HG03135 (cell line): ENCODE measurements around the gene RAB43.
"Not testable (repeated sequence)": the region's sequence is repeated elsewhere in the genome, so short reads cannot be mapped to it uniquely, and the experiment has no call there.

Experiments used
- ATAC-seq: cut with Tn5 transposase; IDR thresholded peaks from one replicate; pipeline ENCODE4 v1.9.1; 2021; ENCODE audit warnings: mild to moderate bottlenecking, moderate library complexity; ENCODE audit not compliant: unreplicated experiment

The RAB43 gene

DNA sequence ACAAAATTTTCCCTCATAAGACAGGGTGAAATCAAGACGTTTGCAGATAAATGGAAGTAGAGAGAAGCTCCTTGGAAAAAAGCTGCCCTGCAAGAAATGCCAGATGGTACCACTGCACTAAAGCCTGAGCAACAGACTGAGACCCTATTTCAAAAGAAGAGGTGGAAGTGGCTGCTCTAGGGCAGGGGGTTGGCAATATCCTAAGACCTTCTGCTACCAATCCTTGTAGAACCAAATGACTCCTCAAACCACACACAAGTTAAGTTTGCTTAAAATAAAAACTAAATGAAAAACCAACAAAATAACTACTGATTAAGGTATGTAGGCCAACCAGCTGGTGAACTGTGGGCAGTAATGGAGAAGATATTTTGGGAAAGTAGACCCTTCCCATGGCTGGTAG, 21.3 kb downstream of the RAB43 start:
- ATAC-seq: no peak

DNA sequence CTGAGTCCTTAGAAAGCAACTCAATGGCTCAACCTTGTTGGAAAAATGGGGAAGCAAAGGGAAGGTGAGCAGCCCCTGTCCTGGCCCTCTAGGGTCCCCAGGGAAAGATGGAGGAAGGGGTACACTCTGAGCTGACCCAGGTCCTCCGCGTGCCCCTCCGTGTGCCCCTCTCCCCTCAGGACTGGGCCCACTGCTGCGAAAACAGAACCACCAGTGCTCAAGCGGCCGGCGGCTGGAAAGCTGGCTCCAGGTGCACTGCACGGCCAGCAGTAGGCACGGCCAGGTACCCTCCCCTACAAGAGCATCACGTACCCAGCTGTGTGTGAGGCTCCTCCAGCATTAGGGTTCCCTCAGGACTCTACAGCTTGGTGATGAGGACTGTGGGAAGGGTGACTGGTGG, 26.3 kb downstream of the RAB43 start:
- ATAC-seq: no peak

- ATAC-seq: not testable (repeated sequence)
Measured at GRCh38 chr3:129088312-129088711, 33.3 kb downstream of the RAB43 start.

DNA sequence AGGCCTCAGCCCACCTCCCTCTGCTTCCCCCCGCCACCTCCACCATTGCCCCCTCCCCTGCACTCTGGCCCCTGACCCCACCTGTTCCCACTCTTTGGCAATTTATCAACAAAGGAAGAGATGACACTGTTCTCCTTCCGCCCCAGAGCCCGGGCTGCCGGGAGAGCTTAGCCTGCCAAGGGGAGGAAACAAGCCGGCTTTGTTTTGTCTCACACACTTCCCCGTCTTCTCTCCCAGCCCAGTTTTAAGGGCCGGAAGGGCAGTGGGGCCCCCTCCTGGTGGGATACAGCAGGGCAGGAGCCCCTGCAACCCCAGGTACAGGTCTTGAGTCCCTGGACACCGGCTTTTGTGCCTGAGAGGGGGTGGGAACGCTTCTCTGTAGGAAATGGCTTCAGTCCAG, 33.7 kb downstream of the RAB43 start:
- ATAC-seq: not testable (repeated sequence)

DNA sequence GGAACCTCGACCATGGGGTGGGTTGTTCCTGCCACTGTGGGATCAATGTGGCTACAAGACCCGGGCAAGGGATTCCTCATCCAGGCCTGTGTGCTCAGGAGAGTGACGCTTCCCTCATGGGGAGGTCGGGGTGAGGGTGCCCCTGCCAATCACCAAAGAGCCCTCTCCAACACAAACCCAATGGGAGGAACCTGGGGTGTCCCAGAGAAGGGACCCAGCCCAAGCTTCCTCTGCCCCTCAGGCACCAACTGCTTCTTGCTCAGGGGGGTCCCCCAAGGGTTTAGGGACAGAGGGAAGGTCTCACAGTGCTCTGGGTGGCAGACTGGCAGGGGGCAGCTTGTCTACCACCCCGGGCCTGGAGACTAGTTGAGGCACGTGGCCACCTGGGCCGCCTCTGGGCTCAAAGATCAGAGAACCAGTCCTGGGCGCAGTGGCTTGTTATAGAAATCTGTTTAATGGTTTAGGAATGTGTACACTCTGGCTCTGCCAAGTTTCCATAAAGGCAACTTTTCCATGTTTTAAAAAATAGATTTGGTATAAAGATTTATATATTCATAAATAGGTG, 34.4 kb downstream of the RAB43 start:
- ATAC-seq: no peak

GRCh38 chr3:129085818-129086217, 35.8 kb downstream of the RAB43 start:
- no peak for ATAC-seq

GRCh38 chr3:129085165-129085715, 36.4 kb downstream of the RAB43 start:
- no peak for ATAC-seq

DNA sequence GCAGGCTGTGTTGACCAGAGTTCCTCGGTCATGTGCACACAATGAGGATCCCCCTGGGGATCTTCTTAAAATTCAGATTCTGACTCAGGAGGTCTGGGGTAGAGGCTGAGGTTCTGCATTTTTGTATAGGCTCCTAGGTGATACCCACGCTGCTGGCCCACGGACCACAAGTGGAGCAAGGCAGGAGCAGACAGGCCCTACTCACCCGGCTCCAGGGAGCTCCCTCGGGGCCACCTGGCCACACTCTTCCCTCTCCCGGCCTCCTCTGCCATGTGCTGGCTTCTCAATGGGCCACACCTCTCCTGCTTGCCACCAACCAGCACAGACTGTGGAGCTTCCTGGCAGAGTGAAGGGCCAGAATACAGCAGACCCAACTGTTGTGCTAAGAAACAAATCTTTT, 37.1 kb downstream of the RAB43 start:
- ATAC-seq: no peak

DNA sequence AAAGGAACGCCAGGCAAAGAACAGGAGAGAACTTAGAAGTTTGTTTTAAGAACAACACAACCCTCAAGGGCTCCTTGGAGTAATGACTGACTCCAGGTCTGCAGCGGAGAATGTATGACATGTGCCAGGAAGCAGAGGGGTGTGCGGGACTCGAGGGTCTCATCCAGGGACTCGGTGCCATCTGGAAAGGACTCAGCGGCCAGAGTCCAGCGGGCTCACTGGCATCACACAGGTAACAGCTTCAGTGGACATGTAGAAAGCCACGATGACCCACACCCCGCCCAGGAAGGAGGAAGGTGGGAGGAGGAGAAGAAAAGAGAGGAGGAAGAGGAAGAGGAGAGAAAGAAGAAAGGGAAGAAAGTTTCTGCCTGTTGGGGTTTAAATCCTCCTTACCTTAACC, 39.6 kb downstream of the RAB43 start:
- ATAC-seq: no peak

GRCh38 chr3:129081503-129081902, 40.1 kb downstream of the RAB43 start:
- no peak for ATAC-seq

DNA sequence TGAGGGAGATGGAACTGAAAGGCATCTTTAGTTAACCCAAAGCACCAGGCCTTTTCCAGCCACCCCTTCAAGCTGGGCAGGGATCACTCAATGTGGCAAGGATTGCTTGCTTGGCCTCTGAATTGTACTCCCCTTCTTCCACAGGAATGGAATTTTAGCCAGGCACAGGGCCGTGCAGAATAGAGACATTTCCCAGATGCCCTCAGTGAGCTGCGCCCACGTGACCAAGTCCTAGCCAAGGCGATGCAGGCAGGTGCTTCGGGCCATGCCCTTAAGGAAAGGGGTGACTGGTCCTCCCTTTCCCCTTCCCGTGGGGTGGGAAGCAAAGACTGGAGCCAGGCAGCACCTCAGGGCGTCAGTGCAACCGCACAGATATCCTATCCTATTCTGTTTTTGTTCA, 43.1 kb downstream of the RAB43 start:
- no peak for ATAC-seq

DNA sequence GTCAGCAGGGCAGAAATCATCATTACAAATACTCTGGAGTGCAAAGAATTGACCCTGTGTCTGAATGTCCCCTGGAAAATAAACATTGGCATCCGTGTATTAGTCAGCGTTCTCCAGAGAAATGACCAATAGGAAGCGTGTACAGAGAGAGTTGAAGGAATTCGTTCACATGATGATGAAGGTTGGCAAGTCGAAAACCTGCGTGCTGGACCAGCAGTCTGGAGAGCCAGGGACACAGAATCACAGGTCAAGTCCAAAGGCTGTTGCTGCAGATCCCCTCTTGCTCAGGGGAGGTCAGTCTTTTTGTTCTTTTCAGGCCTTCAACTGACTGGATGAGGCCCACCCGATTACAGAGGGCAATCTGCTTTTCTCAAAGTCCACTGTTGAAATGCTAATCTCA, 44.4 kb downstream of the RAB43 start:
- no peak for ATAC-seq

DNA sequence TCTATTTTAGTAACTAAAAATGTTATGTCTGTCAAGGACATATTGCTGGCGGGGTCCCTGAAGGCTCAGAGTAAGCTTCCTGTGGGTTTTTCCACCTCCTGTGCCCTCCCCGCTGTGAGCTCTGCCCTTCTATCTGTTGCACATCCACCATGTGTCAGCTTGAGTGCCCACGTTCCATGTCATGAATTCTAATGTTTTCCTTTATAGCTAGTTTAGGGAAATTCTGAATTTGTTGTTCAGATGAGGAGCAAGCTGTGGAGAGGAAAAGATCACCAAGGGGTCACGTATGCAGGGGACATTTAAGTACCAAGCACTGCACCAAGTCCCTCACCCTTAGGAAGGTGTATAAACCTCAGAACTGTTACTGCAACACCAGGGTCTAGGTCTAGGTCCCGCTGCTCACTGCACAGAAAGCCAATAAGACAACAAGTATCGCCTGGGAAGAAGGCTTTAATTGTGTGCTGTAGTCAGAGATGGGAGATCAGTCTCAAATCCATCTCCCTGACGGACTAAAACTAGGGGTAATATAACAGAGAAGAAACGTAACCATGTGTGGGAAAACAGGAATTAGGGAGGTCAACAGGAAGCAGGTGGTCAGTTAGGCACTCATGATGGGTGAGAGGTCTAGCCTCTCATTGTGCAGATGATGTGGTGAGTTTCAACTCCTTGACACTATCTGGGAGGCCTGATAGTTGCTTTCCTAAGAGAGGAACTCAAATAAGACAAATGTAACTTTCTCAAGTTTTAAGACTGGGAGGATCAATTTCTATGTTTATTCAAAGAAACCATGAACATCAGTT, 51.3 kb downstream of the RAB43 start:
- no peak for ATAC-seq

DNA sequence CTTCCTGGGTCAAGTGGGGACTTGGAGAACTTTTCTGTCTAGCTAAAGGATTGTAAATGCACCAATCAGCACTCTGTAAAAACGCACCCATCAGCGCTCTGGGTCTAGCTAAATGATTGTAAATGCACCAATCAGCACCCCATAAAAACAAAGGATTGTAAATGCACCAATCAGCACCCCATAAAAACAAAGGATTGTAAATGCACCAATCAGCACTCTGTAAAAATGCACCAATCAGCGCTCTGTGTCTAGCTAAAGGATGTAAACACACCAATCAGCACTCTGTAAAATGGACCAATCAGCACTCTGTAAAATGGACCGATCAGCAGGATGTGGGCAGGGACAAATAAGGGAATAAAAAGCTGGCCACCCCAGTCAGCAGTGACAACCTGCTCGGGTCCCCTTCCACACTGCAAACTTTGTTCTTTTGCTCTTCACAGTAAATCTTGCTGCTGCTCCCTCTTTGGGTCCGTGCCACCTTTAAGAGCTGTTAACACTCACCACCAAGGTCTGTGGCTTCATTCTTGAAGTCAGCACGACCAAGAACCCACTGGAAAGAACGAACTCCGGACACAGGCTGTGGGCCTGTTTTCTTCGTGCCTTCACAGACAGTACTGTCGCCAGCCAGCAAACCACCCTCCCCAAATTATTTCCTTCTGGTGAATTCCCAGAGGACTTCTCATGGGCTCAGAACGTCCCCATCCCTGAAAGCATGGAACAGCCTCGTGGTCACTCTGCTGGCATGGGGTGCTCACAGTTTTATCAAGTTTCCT, 52.1 kb downstream of the RAB43 start:
- ATAC-seq: not testable (repeated sequence)

DNA sequence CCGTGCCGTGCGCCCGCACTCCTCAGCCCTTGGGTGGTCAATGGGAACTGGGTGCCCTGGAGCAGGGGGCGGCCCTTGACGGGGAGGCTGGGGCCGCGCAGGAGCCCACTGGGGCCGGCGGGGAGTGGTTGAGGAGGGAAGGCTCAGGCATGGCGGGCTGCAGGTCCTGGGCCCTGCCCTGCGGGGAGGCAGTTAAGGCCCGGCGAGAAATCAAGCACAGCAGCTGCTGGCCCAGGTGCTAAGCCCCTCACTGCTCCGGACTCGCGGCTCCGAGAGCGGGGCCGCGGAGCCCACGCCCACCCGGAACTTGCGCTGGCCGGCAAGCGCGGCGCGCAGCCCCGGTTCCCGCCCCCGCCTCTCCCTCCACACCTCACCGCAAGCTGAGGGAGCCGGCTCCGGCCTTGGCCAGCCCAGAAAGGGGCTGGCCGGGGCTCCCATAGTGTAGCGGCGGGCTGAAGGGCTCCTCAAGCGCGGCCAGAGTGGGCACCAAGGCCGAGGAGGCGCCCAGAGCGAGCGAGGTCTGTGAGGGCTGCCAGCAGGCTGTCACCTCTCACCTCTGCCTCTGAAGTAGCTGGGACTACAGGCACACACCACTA, 53.2 kb downstream of the RAB43 start:
- ATAC-seq: no peak

GRCh38 chr3:129067719-129068118, 53.9 kb downstream of the RAB43 start:
- ATAC-seq: not testable (repeated sequence)

DNA sequence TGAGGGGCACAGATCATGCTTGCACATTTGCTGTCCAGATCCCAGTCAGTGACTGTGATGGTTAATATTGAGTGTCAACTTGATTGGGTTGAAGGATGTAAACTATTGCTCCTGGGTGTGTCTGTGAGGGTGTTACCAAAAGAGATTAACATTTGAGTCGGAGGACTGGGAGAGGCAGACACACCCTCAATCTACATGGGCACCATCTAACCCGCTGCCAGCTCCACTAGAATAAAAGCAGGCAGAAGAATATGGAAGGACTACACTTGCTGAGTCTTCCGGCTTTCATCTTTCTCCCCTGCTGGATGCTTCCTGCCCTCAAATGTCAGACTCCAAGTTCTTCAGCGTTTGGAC, 55.9 kb downstream of the RAB43 start:
- ATAC-seq: no peak

- no peak for ATAC-seq
Measured at GRCh38 chr3:129065016-129065719, 56.4 kb downstream of the RAB43 start.

DNA sequence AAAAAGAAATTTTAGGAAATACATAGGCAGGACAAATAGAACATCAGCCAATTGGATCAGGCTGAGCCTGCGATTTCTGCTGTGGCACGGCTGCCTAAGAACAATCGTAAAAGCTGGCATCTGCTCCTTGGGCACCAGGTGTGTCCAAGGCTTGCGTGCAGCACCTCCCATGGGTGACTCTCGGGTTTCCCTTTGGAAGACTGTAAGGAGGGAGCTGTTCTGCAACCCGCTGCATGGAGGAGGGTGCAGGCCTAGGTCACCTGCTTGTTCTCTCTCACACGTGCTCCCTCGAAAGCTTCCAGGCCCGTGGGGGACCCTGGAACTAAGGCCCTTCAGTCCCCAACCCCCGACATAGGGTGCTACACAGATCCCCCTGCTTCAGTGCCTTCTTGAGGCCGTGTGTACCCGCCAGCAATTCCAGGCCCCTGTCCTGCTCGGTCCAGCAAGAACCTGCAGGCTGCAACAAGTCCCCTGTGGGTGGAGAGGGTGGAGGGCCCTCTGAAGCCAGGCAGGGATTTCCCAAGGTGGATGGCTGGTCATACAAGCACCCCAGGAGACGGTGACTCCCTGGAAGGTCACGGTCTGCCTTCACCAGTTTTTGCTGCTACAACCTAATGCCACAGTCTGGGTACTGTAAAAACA, 57.6 kb downstream of the RAB43 start:
- ATAC-seq: no peak

DNA sequence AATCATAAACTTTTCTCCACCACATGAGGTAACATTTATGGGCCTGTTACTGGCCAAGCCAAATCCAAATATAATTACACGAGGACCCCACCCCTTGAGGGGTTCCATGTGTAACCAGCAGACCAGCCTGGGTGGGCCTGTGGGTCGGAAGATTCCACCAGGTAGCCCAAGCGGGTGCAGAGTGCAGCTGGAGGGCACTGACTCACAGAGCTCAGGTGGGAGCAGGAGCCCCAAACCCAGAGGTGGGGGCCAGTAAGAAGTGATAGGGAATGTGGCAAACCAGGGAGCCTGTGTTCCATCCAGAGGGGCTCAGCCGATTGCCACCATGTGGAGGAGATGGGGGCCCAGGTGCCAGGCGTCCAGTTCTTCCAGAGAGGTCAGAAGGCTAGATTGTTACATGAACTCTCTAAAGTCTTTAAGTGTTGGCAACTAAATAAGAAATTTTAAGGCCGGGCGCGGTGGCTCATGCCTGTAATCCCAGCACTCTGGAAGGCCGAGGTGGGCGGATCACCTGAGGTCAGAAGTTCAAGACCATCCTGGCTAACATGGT, 58.4 kb downstream of the RAB43 start:
- ATAC-seq: no peak
